ENCODE measurements around the gene MALL.

DNA sequence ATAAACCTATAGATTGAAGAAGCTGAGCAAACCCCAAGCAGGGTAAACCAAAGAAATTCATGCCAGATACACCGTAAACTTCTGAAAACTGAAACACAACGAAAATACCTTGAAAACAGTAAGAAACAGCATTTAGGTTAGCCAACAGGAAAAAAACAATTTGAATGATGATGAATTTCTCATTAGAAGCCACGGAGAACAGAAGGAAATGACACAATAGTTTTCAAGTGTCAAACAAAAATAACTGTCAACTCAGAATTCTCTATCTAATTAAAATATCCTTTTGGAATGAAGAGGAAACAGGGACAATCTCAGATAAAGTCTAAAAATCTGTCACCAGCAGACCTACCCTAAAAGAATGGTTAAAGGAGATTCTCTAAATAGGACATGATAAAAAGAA lies 37.3 kb upstream of the MALL start:
- TF ChIP-seq, protein P1, sequence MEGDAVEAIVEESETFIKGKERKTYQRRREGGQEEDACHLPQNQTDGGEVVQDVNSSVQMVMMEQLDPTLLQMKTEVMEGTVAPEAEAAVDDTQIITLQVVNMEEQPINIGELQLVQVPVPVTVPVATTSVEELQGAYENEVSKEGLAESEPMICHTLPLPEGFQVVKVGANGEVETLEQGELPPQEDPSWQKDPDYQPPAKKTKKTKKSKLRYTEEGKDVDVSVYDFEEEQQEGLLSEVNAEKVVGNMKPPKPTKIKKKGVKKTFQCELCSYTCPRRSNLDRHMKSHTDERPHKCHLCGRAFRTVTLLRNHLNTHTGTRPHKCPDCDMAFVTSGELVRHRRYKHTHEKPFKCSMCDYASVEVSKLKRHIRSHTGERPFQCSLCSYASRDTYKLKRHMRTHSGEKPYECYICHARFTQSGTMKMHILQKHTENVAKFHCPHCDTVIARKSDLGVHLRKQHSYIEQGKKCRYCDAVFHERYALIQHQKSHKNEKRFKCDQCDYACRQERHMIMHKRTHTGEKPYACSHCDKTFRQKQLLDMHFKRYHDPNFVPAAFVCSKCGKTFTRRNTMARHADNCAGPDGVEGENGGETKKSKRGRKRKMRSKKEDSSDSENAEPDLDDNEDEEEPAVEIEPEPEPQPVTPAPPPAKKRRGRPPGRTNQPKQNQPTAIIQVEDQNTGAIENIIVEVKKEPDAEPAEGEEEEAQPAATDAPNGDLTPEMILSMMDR (IDR thresholded peaks at IDR 0.05 in 2 of 3, conservative IDR thresholded peaks at IDR 0.05 in 1 of 3; ENCODE audit: control insufficient read depth in 2 of 3, extremely low read depth in 1 of 3, insufficient read depth in 1 of 3, low read depth in 3 of 3, low read length in 3 of 3), result no peak
- TF ChIP-seq PAX5 (IDR thresholded peaks at IDR 0.05; ENCODE audit: borderline replicate concordance, low read depth, low read length), result no peak
- TF ChIP-seq SRF (IDR thresholded peaks at IDR 0.05; ENCODE audit: low read depth in 2 of 2, low read length in 2 of 2), result no peak
- no peak for TF ChIP-seq IKZF1 (conservative IDR thresholded peaks at IDR 0.05)
